Lung (tissue), 12 donors: ENCODE measurements around the gene CDK5RAP2. TPM values are rescaled to one million over a fixed set of nuclear protein-coding genes. Genes with fewer than 3 reads are reported as not detected.

Source experiments
- ATAC-seq: fragments of 200-7000 bp; cut with Tn5 transposase; one replicate; pipeline ENCODE4 v1.9.1; 2020; ENCODE audit warnings: moderate number of reproducible peaks; ENCODE audit not compliant: insufficient read depth, low FRiP score
- DNase-seq, 3 donors: peaks; one replicate each; pipeline ENCODE4 v3.0.0-alpha.2; 2013 to 2017
- H3K27ac ChIP-seq, 2 donors: one replicate each; pipeline ENCODE4 v1.5.1; 2013; ENCODE audit warnings: mild to moderate bottlenecking in 2 of 2, moderate library complexity in 2 of 2, control low read depth in 1 of 2, inconsistent platforms in 1 of 2, low read depth in 1 of 2, low read length in 1 of 2
- H3K27me3 ChIP-seq, 3 donors: one replicate each; pipeline ENCODE4 v1.5.1; 2013; ENCODE audit warnings: low read length in 2 of 3; ENCODE audit not compliant: control insufficient read depth in 3 of 3, insufficient read depth in 3 of 3
- H3K36me3 ChIP-seq, 4 donors: one replicate each; pipeline ENCODE4 v1.5.1; 2013; ENCODE audit warnings: low read length in 4 of 4, mild to moderate bottlenecking in 1 of 4, moderate library complexity in 1 of 4; ENCODE audit not compliant: control insufficient read depth in 4 of 4, insufficient read depth in 4 of 4
- H3K4me1 ChIP-seq, 5 donors: one replicate each; pipeline ENCODE4 v1.5.1; 2013; ENCODE audit warnings: low read length in 5 of 5, mild to moderate bottlenecking in 2 of 5, moderate library complexity in 1 of 5; ENCODE audit not compliant: control insufficient read depth in 5 of 5, insufficient read depth in 5 of 5
- H3K4me3 ChIP-seq: one replicate; pipeline ENCODE4 v1.5.1; 2013; ENCODE audit warnings: mild to moderate bottlenecking, control low read depth, moderate library complexity
- H3K9ac ChIP-seq, 2 donors: one replicate each; pipeline ENCODE4 v1.5.1; 2013; ENCODE audit warnings: low read length in 2 of 2, control low read depth in 1 of 2; ENCODE audit not compliant: insufficient read depth in 1 of 2
- H3K9me3 ChIP-seq, 4 donors: one replicate each; pipeline ENCODE4 v1.5.1; 2013; ENCODE audit warnings: low read length in 3 of 4, mild to moderate bottlenecking in 1 of 4, moderate library complexity in 1 of 4; ENCODE audit not compliant: control insufficient read depth in 4 of 4, insufficient read depth in 3 of 4
- WGBS, 2 donors: extraction: QIAGEN DNeasy Blood & Tissue Kit; methylation state at CpG; one replicate each; pipeline ENCODE4 v1.1.7; 2013; 5-methylcytosine and 5-hydroxymethylcytosine counted together
- polyA plus RNA-seq, 2 donors: library from polyadenylated mRNA; stranded (reverse); fragments of 200-250 nt; gene quantifications; one replicate each; pipeline ENCODE4 v1.2.1, GENCODE V29; 2013
- total RNA-seq, 2 donors: library from RNA; depleted of rRNA in 1 of 2; stranded (reverse); fragments of >200 nt in 1 of 2; gene quantifications; one replicate each; pipeline ENCODE4 v1.2.1, GENCODE V29; 2014 to 2021
- TF ChIP-seq, protein P1 (sequence below): IDR thresholded peaks from 2 replicates; pipeline ENCODE4 v1.5.1; 2012; ENCODE audit warnings: mild to moderate bottlenecking; ENCODE audit errors: control extremely low read depth, extremely low read depth
- donor health status: control.
- donor health status: control.
- donor health status: Bipolar disorder and iron deficiency.
- donor health status: healthy.
- donor health status: DM: yes; HTN: yes; CAD: no.

Gene CDK5RAP2
- total and polyA plus RNA-seq, 4 donors, result 25.6 to 65.7 (median 35.9) TPM

DNA sequence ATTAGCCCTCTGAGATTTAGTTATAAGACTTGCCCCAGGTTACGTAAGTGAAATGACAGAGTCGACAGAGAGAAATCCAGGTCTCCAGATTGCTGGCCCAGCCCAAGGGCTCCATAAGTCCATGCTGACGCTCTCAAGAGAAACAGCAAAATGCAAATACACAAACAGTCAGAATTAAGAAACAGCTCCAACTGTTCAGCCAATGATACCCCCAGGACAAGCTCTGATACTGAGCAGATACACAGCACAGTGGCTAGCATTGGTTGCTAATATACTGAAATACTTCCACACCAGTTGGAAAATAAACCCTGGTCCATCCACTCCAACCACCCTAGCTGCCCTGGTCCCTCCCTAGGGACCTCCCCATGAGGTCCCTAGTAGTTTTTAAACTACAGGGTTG is 94.2 kb downstream of the CDK5RAP2 start:
- no peaks in the 10 kb centered on the region for H3K9me3 ChIP-seq
- 93 to 96% methylated on average over 3 of the region's 3 CpGs for WGBS, 2 donors
- H3K27me3 ChIP-seq, result no peaks in the 10 kb centered on the region
- peaks cover 14 to 30% (median 20%) of the 10 kb centered on the region in 4 donors for H3K36me3 ChIP-seq
- TF ChIP-seq, protein P1, sequence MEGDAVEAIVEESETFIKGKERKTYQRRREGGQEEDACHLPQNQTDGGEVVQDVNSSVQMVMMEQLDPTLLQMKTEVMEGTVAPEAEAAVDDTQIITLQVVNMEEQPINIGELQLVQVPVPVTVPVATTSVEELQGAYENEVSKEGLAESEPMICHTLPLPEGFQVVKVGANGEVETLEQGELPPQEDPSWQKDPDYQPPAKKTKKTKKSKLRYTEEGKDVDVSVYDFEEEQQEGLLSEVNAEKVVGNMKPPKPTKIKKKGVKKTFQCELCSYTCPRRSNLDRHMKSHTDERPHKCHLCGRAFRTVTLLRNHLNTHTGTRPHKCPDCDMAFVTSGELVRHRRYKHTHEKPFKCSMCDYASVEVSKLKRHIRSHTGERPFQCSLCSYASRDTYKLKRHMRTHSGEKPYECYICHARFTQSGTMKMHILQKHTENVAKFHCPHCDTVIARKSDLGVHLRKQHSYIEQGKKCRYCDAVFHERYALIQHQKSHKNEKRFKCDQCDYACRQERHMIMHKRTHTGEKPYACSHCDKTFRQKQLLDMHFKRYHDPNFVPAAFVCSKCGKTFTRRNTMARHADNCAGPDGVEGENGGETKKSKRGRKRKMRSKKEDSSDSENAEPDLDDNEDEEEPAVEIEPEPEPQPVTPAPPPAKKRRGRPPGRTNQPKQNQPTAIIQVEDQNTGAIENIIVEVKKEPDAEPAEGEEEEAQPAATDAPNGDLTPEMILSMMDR, result no peak
- DNase-seq (no peak), ATAC-seq (no peak)
- no peak overlapping the region for H3K4me3 ChIP-seq
- H3K4me1 ChIP-seq, result peaks cover 0 to 2% (median 0%) of the 10 kb centered on the region in 5 donors
- no peak overlapping the region for H3K9ac ChIP-seq
- no peak overlapping the region for H3K27ac ChIP-seq

DNA sequence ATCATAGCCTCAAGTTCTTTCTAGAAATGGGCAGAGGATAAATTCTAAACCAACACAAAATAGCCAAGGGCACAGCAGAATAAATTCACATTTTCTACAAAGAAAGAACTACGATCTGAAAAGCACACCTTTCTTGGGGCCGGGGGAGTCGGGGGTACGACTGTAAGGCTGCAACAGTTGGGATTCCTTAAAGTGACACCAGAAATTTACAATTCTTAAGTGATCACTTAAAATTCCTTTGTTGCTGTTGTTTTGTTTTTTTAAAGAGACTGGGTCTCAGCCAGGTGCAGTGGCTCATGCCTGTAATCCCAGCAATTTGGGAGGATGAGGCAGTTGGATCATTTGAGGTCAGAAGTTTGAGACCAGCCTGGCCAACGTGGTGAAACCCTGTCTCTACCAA is 95.8 kb downstream of the CDK5RAP2 start:
- H3K9me3 ChIP-seq, result no peaks in the 10 kb centered on the region
- H3K27me3 ChIP-seq, result no peaks in the 10 kb centered on the region
- no peak for DNase-seq
- H3K4me1 ChIP-seq, result peaks cover 0 to 2% (median 0%) of the 10 kb centered on the region in 5 donors
- WGBS, 2 donors, result 93% methylated on average over 5 of the region's 5 CpGs
- no peak overlapping the region for H3K27ac ChIP-seq
- peaks cover 11 to 29% (median 19%) of the 10 kb centered on the region in 4 donors for H3K36me3 ChIP-seq
- TF ChIP-seq, protein P1, result no peak
- H3K4me3 ChIP-seq, result no peak overlapping the region
- H3K9ac ChIP-seq, result no peak overlapping the region
- no peak for ATAC-seq

DNA sequence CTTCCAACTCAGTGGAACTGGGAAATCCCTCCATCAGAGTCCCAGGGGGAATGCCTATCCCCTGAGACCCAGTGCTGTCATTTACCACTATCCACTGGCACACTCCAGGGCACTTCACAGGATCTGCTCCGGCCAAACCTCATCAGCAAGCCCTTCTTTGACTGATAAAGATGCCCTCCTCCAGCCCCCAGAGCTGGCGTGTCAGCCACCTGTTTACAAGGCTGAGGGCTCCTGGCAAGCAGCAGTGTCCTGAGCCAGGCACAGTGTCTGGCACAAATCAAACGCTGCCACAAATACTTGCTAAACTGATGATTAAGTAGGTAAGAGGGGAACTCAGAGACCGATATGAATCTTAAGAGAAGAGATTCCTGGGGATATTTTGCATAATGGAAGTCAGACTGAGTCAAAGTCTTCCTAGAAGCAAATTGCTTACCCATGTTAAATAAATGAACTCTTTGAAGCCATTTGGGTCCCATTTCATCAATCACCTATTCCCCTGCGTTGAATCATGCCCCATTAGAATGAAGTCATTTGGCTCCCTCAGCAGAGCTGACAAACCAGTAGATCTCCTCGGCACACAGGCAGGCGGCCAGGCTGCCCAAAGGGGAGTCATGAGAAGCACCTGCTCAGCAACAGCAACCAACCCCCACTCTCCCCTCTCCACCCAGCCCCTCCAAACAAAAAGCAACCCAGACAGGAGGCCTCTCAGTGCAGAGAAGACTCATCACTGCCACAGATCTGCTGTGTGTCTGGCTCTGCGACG is 97.4 kb downstream of the CDK5RAP2 start:
- ATAC-seq (no peak), DNase-seq (no peak)
- H3K9me3 ChIP-seq, result no peaks in the 10 kb centered on the region
- no peak overlapping the region for H3K4me3 ChIP-seq
- no peak overlapping the region for H3K27ac ChIP-seq
- H3K27me3 ChIP-seq, result no peaks in the 10 kb centered on the region
- H3K36me3 ChIP-seq, result peaks cover 8 to 19% (median 13%) of the 10 kb centered on the region in 4 donors
- H3K4me1 ChIP-seq, result peaks cover 0 to 2% (median 0%) of the 10 kb centered on the region in 5 donors
- 89 to 94% methylated on average over 9 of the region's 9 CpGs for WGBS, 2 donors
- TF ChIP-seq, protein P1, result no peak
- no peak overlapping the region for H3K9ac ChIP-seq
